ENCODE results near the gene SERPINE1. TPM values are rescaled to one million over a fixed set of nuclear protein-coding genes. Genes with fewer than 3 reads are reported as not detected.
"Not testable (repeated sequence)": the region's sequence is repeated elsewhere in the genome, so short reads cannot be mapped to it uniquely, and the experiment has no call there.

Gene SERPINE1
- total and polyA plus RNA-seq, 4 donors: 12.4 to 436 (median 37.0) TPM

DNA sequence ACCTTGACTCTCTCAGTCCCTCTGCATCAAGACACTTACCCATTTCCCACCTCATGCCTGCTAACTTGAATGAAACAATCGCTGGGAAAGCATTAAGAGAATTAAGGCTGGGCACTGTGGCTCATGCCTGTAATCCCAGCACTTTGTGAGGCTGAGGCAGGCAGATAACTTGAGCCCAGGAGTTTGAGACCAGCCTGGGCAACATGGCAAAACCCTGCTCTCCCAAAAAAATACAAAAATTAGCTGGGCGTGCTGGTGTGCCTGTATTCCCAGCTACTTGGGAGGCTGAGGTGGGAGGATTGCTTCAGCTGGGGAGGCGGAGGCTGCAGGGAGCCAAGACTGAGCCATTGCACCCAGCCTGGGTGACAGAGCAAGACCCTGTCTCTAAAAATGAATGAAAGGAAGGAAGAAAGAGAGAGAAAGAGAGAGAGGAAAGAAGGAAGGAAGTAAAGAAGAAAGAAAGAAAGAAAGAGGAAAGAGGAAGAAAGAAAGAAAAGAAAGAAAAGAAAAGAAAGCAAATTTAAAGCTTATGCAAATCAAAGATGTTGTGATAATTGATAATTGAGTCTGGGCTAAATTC lies 646 bp downstream of the SERPINE1 start:
- Histone ChIP-seq H3K27ac (ENCODE audit: low read depth in 1 of 2, low read length in 1 of 2) (peak overlapping the region; percentile 55 to 67), H3K36me3 (ENCODE audit: control insufficient read depth in 4 of 4, insufficient read depth in 4 of 4, low read length in 4 of 4) (peaks cover 0 to 3% (median 2%) of the 10 kb centered on the region in 4 donors), H3K4me3 (peak overlapping the region; percentile 50), H3K4me1 (ENCODE audit: control insufficient read depth in 5 of 5, insufficient read depth in 5 of 5, low read length in 5 of 5) (peaks cover 9 to 28% (median 16%) of the 10 kb centered on the region in 5 donors), H3K27me3 (ENCODE audit: control insufficient read depth in 3 of 3, insufficient read depth in 3 of 3, low read length in 2 of 3) (no peaks in the 10 kb centered on the region), H3K9me3 (ENCODE audit: control insufficient read depth in 4 of 4, insufficient read depth in 3 of 4, low read length in 3 of 4) (no peaks in the 10 kb centered on the region), H3K9ac (ENCODE audit: insufficient read depth in 1 of 2, low read length in 2 of 2) (peak overlapping the region in 1 of 2 donors; percentile 34)
- no peak for ATAC-seq (ENCODE audit: insufficient read depth, low FRiP score)
- no peak for TF ChIP-seq CTCF (IDR thresholded peaks at IDR 0.05; ENCODE audit: control extremely low read depth, extremely low read depth)
- WGBS, 2 donors: 74 to 77% methylated on average over 3 of the region's 3 CpGs
- no peak for DNase-seq

DNA sequence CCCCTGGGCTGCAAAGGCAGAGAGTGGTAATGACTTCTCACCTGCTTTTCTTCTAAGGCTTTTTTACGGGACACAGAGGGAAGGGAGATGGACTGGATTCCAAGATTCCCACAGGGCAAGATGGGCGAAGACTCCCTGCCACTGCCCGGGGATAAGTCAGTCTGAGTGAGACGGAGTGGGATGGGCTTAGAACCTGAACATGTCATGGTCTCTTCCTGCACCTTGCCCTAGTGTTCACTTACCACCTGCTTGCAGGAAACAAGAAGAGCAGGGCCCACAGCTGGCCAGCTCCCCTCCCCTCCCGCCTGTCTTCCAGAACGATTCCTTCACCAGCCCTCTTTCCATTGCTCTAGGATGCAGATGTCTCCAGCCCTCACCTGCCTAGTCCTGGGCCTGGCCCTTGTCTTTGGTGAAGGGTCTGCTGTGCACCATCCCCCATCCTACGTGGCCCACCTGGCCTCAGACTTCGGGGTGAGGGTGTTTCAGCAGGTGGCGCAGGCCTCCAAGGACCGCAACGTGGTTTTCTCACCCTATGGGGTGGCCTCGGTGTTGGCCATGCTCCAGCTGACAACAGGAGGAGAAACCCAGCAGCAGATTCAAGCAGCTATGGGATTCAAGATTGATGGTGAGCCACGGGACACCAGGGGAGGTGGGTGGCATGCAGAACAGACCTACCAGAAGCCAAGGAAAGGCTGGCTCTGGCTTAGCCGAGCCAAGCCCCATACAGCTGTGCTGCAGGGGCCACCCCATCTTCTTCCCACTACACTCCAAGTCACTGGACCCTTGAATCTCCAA lies 1.3 kb downstream of the SERPINE1 start:
- 74 to 85% methylated on average over 14 of the region's 14 CpGs for WGBS, 2 donors
- peak overlapping the region in 1 of 2 donors; percentile 18 for H3K27ac ChIP-seq (ENCODE audit: low read depth in 1 of 2, low read length in 1 of 2)
- H3K27me3 ChIP-seq (ENCODE audit: control insufficient read depth in 3 of 3, insufficient read depth in 3 of 3, low read length in 2 of 3): no peaks in the 10 kb centered on the region
- H3K9me3 ChIP-seq (ENCODE audit: control insufficient read depth in 4 of 4, insufficient read depth in 3 of 4, low read length in 3 of 4): no peaks in the 10 kb centered on the region
- H3K9ac ChIP-seq (ENCODE audit: insufficient read depth in 1 of 2, low read length in 2 of 2): no peak overlapping the region
- H3K4me3 ChIP-seq: peak overlapping the region; percentile 35
- H3K4me1 ChIP-seq (ENCODE audit: control insufficient read depth in 5 of 5, insufficient read depth in 5 of 5, low read length in 5 of 5): peaks cover 7 to 27% (median 15%) of the 10 kb centered on the region in 5 donors
- DNase-seq (no peak), ATAC-seq (ENCODE audit: insufficient read depth, low FRiP score) (no peak)
- no peak for TF ChIP-seq CTCF (IDR thresholded peaks at IDR 0.05; ENCODE audit: control extremely low read depth, extremely low read depth)
- peaks cover 0 to 3% (median 2%) of the 10 kb centered on the region in 4 donors for H3K36me3 ChIP-seq (ENCODE audit: control insufficient read depth in 4 of 4, insufficient read depth in 4 of 4, low read length in 4 of 4)

GRCh38 chr7:101129603-101130117 lies 2.8 kb downstream of the SERPINE1 start:
- Histone ChIP-seq H3K4me3 (no peak overlapping the region), H3K27ac (ENCODE audit: low read depth in 1 of 2, low read length in 1 of 2) (no peak overlapping the region), H3K9ac (ENCODE audit: insufficient read depth in 1 of 2, low read length in 2 of 2) (no peak overlapping the region), H3K27me3 (ENCODE audit: control insufficient read depth in 3 of 3, insufficient read depth in 3 of 3, low read length in 2 of 3) (no peaks in the 10 kb centered on the region), H3K36me3 (ENCODE audit: control insufficient read depth in 4 of 4, insufficient read depth in 4 of 4, low read length in 4 of 4) (peaks cover 0 to 8% (median 4%) of the 10 kb centered on the region in 4 donors), H3K9me3 (ENCODE audit: control insufficient read depth in 4 of 4, insufficient read depth in 3 of 4, low read length in 3 of 4) (no peaks in the 10 kb centered on the region), H3K4me1 (ENCODE audit: control insufficient read depth in 5 of 5, insufficient read depth in 5 of 5, low read length in 5 of 5) (peaks cover 5 to 22% (median 15%) of the 10 kb centered on the region in 5 donors)
- no peak for DNase-seq
- no peak for ATAC-seq (ENCODE audit: insufficient read depth, low FRiP score)
- WGBS, 2 donors: 92 to 98% methylated on average over 3 of the region's 3 CpGs
- no peak for TF ChIP-seq CTCF (IDR thresholded peaks at IDR 0.05; ENCODE audit: control extremely low read depth, extremely low read depth)

DNA sequence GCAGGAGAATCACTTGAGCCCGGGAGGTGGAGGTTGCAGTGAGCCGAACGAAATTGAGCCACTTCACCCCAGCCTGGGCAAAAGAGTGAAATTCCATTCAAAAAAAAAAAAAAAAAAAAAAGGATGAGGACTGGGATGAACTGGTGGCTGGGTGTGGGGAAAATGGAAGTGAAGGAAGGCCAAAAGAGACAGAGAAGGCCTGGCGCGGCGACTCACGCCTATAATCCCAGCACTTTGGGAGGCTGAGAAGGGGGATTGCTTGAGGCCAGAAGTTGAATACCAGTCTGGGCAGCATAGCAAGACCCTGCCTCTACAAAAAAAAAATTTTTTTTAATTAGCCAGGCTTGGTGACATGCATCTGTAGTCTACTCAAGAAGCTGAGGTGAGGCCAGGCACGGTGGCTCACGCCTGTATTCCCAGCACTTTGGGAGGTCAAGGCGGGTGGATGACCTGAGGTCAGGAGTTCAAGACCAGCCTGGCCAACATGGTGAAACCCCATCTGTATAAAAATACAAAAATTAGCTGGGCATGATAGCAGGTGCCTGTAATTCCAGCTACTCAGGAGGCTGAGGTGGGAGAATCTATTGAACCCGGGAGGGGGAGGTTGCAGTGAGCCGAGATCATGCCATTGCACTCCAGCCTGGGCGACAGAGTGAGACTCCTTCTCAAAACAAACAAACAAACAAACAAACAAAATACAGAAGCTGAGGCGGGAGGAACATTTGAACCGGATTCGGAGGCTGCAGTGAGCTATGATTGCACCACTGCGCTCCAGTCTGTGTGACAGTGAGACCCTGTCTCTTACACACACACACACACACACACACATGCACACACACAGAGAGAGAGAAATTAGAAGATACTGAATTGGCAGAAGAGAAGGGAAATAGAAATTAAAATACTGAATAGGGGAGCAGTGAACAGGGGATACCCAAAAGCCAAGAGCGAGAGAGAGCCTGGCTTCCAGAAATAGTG lies 6.0 kb downstream of the SERPINE1 start:
- not testable (repeated sequence) for H3K9ac ChIP-seq (ENCODE audit: insufficient read depth in 1 of 2, low read length in 2 of 2); H3K4me3 ChIP-seq; H3K27me3 ChIP-seq (ENCODE audit: control insufficient read depth in 3 of 3, insufficient read depth in 3 of 3, low read length in 2 of 3); DNase-seq; H3K27ac ChIP-seq (ENCODE audit: low read depth in 1 of 2, low read length in 1 of 2); H3K9me3 ChIP-seq (ENCODE audit: control insufficient read depth in 4 of 4, insufficient read depth in 3 of 4, low read length in 3 of 4); ATAC-seq (ENCODE audit: insufficient read depth, low FRiP score)
- H3K4me1 ChIP-seq (ENCODE audit: control insufficient read depth in 5 of 5, insufficient read depth in 5 of 5, low read length in 5 of 5): peaks cover 0 to 11% (median 0%) of the 10 kb centered on the region in 5 donors
- WGBS, 2 donors: 89 to 90% methylated on average over 18 of the region's 18 CpGs
- H3K36me3 ChIP-seq (ENCODE audit: control insufficient read depth in 4 of 4, insufficient read depth in 4 of 4, low read length in 4 of 4): peaks cover 0 to 18% (median 7%) of the 10 kb centered on the region in 4 donors

Data from lung (tissue), 12 donors.